AG08396 (cell line): ENCODE measurements around the gene SERINC1.

Experiments
- DNase-seq: peaks from one replicate; pipeline ENCODE4 v3.0.0; 2012; ENCODE audit warnings: low spot score, mixed read lengths

Gene SERINC1

GRCh38 chr6:122393351-122393896 lies 78.2 kb downstream of the SERINC1 start:
- no peak for DNase-seq
